Mesothelial cell of epicardium (in vitro differentiated cells): ENCODE data around the gene MAP3K19. TPM values are rescaled to one million over a fixed set of nuclear protein-coding genes. Genes with fewer than 3 reads are reported as not detected.
"Not testable (repeated sequence)": the region's sequence is repeated elsewhere in the genome, so short reads cannot be mapped to it uniquely, and the experiment has no call there.

Source experiments
- DNase-seq, 2 experiments: peaks; one replicate each; pipeline ENCODE4 v3.0.0; 2021; ENCODE audit warnings: low spot score in 2 of 2; ENCODE audit not compliant: unreplicated experiment in 2 of 2
- H3K27ac Mint-ChIP-seq: 2 replicates; pipeline ENCODE4 v1.8.0; 2021; ENCODE audit warnings: mixed read lengths
- H3K27me3 Mint-ChIP-seq: 2 replicates; pipeline ENCODE4 v1.8.0; 2021; ENCODE audit warnings: low read depth, mixed read lengths
- H3K36me3 Mint-ChIP-seq: 2 replicates; pipeline ENCODE4 v1.8.0; 2021; ENCODE audit warnings: mixed read lengths
- H3K4me1 Mint-ChIP-seq: 2 replicates; pipeline ENCODE4 v1.8.0; 2021; ENCODE audit warnings: mixed read lengths
- H3K4me3 Mint-ChIP-seq: 2 replicates; pipeline ENCODE4 v1.8.0; 2021; ENCODE audit warnings: mild to moderate bottlenecking, moderate library complexity, mixed read lengths
- H3K9me3 Mint-ChIP-seq: 2 replicates; pipeline ENCODE4 v1.8.0; 2021; ENCODE audit warnings: mixed read lengths
- total RNA-seq: library from RNA; stranded (reverse); gene quantifications from 3 replicates; pipeline ENCODE4 v1.2.1, GENCODE V29; 2021
- TF ChIP-seq, protein P1 (sequence below): fragments of 200-600 bp; sonication (generic); IDR thresholded peaks from one replicate; pipeline ENCODE4 v1.5.0; 2021; ENCODE audit warnings: antibody characterized with exemption; ENCODE audit not compliant: unreplicated experiment

Gene MAP3K19
- total RNA-seq, 1 donor from 2014 or later = not detected

DNA sequence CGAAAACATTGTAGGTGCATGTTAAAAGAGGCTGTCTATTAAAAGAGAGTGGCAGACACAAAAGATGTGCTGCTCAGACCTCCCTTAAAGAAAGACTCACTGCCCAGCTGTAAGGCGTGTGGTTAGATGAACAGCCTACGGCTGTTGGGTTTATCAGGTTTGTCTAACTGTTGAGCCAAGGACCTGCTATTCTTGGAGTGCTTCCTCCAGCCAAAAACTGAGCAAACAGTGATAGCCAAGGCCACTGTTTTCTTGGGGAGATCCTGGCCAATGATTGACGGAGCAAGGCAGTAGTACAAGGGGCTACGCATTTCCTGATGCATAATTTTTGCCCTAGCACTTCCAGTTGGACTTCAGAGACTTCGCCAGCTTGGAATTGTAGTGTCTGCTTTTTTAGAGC, 3.4 kb upstream of the MAP3K19 start:
- H3K36me3 Mint-ChIP-seq = peaks cover 1% of the 10 kb centered on the region
- H3K4me3 Mint-ChIP-seq = peak overlapping the region; percentile 30
- H3K27ac Mint-ChIP-seq = no peak overlapping the region
- TF ChIP-seq, protein P1, sequence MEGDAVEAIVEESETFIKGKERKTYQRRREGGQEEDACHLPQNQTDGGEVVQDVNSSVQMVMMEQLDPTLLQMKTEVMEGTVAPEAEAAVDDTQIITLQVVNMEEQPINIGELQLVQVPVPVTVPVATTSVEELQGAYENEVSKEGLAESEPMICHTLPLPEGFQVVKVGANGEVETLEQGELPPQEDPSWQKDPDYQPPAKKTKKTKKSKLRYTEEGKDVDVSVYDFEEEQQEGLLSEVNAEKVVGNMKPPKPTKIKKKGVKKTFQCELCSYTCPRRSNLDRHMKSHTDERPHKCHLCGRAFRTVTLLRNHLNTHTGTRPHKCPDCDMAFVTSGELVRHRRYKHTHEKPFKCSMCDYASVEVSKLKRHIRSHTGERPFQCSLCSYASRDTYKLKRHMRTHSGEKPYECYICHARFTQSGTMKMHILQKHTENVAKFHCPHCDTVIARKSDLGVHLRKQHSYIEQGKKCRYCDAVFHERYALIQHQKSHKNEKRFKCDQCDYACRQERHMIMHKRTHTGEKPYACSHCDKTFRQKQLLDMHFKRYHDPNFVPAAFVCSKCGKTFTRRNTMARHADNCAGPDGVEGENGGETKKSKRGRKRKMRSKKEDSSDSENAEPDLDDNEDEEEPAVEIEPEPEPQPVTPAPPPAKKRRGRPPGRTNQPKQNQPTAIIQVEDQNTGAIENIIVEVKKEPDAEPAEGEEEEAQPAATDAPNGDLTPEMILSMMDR = no peak
- peaks cover 19% of the 10 kb centered on the region for H3K4me1 Mint-ChIP-seq
- no peaks in the 10 kb centered on the region for H3K9me3 Mint-ChIP-seq
- peaks cover 3% of the 10 kb centered on the region for H3K27me3 Mint-ChIP-seq
- no peak for DNase-seq

DNA sequence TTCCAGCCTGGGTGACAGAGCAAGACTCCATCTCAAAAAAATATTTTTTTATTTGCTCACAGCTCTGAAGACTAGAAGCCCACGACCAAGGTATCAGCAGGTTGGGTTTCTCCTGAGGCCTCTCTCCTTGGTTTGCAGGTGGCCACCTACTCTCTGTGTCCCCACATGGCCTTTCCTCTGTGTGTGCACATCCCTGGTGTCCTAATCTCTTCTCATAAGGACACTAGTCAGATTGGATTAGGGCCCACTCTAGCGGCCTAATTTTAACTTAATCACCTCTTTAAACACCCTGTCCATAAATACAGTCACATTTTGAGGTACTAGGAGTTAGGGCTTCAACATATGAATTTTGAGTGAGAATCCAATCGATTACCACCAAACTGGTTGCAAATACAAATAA, 2.9 kb upstream of the MAP3K19 start:
- Mint-ChIP-seq H3K27ac (no peak overlapping the region), H3K9me3 (no peaks in the 10 kb centered on the region), H3K4me3 (no peak overlapping the region), H3K36me3 (no peaks in the 10 kb centered on the region), H3K27me3 (peaks cover 3% of the 10 kb centered on the region), H3K4me1 (peaks cover 19% of the 10 kb centered on the region)
- TF ChIP-seq, protein P1 = no peak
- no peak for DNase-seq

DNA sequence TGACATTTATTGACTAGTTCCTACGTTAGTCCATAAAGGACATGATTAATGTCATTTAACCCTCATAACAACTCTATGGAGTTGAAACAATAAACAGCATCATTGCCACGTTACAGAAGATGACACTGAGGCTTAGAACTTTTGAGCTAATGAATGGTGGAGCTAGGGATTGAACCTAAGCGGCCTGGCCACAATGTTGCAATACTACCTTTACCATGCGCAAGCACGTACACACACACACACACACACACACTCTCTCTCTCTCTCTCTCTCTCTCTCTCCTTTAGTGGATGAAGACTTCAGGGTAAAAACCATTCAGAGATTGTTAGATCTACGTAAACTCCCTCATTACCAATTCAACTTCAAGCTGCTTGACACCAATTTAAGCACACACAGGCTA, 875 bp upstream of the MAP3K19 start:
- Mint-ChIP-seq H3K27me3 (peaks cover 10% of the 10 kb centered on the region), H3K9me3 (no peaks in the 10 kb centered on the region), H3K27ac (no peak overlapping the region), H3K4me1 (peaks cover 6% of the 10 kb centered on the region), H3K4me3 (no peak overlapping the region), H3K36me3 (no peaks in the 10 kb centered on the region)
- TF ChIP-seq, protein P1 = no peak
- DNase-seq = no peak

DNA sequence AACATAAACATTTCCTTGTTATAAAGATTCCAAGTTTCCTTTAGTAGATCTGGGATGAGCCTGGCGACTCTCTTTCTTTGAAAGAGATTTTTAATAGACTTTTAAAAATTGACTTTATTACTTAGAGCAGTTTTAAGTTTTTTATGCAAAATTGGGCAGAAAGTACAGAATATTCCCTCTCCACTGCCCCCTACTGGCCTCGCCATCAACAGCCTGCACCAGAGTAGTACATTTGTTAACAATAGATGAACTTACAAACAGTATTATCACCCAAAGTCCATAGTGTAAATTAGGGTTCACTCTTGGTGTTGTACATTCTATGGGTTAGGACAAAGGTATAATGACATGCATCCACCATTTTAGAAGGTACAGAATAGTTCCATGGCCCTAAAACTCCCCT, 3.9 kb downstream of the MAP3K19 start:
- Mint-ChIP-seq H3K27ac (no peak overlapping the region), H3K36me3 (no peaks in the 10 kb centered on the region), H3K27me3 (peaks cover 20% of the 10 kb centered on the region), H3K4me1 (no peaks in the 10 kb centered on the region), H3K9me3 (no peaks in the 10 kb centered on the region), H3K4me3 (no peak overlapping the region)
- no peak for DNase-seq
- TF ChIP-seq, protein P1 = peak; percentile 43

DNA sequence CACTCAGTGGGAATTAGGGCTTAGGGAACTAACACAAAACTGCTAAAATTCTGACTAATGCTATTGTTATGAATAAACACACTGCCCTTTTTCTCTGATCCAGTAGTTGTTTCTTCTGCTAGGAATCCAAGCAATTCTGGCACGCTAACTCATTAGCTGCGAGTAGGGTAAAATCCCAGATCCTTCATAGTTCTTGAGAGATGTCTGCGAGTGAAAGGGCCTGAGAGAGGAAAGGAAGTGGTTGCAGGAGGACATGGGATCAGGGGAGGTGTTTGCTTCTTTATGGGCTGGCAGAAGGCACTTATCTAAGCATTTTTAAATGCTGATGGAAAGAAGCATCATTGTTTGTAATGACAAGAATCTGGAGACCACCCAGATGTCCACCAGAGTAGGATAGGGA, 9.4 kb downstream of the MAP3K19 start:
- TF ChIP-seq, protein P1 = no peak
- no peak overlapping the region for H3K4me3 Mint-ChIP-seq

DNA sequence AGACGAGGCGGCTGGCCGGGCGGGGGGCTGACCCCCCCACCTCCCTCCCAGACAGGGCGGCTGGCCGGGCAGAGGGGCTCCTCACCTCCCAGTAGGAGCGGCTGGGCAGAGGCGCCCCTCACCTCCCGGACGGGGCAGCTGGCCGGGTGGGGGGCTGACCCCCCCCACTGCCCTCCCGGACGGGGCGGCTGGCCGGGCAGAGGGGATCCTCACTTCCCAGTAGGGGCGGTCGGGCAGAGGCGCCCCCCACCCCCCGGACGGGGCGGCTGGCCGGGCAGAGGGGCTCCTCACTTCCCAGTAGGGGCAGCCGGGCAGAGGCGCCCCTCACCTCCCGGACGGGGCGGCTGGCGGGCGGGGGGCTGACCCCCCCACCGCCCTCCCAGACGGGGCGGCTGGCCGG, 14.0 kb downstream of the MAP3K19 start:
- peaks cover 15% of the 10 kb centered on the region for H3K9me3 Mint-ChIP-seq
- H3K36me3 Mint-ChIP-seq, H3K27ac Mint-ChIP-seq, DNase-seq, H3K27me3 Mint-ChIP-seq, H3K4me1 Mint-ChIP-seq, H3K4me3 Mint-ChIP-seq: not testable (repeated sequence)

More for the DNA sequence above, 9.4 kb downstream of the MAP3K19 start:
- Mint-ChIP-seq H3K27ac (no peak overlapping the region), H3K9me3 (peaks cover 4% of the 10 kb centered on the region), H3K4me1 (no peaks in the 10 kb centered on the region), H3K27me3 (peaks cover 13% of the 10 kb centered on the region), H3K36me3 (no peaks in the 10 kb centered on the region)
- no peak for DNase-seq
